Esophagus mucosa (tissue), 1 donor: Measurements from ENCODE around the gene ADGRG2. TPM values are rescaled to one million over a fixed set of nuclear protein-coding genes. Genes with fewer than 3 reads are reported as not detected.

Experiments
- ATAC-seq: fragments of 200-7000 bp; cut with Tn5 transposase; one replicate; pipeline ENCODE4 v1.9.1; 2020
- total RNA-seq: library from RNA; stranded (reverse); gene quantifications from one replicate; pipeline ENCODE4 v1.2.4, GENCODE V29; 2023
- donor health status: DM: yes; HTN: yes; CAD: no.

ADGRG2 gene
- total RNA-seq, 1 donor from 2014 or later = 0.16 TPM

DNA sequence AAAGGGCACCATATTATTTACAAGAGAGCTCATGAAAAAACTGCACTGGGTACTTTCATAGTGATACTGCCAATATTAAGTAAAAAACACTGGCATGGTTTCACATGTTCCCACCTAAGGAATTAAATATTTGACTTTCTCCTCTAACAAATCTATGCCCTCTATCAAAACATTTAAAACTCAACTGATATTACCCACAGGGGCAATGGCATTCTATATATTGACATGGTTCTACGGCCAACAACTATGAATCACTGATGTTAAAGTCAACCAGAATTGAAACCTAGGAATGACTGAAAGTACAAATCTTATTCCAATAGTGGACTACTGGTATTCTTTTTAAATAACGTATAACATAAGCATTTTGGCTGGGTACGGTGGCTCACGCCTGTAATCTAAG, 166.6 kb downstream of the ADGRG2 start:
- ATAC-seq = no peak

GRCh38 chrX:18951032-18951431, 171.2 kb downstream of the ADGRG2 start:
- no peak for ATAC-seq

- ATAC-seq = no peak
These were observed 172.3 kb downstream of the ADGRG2 start for GRCh38 chrX:18949944-18950301.

GRCh38 chrX:18949291-18949943, 172.9 kb downstream of the ADGRG2 start:
- ATAC-seq = no peak

DNA sequence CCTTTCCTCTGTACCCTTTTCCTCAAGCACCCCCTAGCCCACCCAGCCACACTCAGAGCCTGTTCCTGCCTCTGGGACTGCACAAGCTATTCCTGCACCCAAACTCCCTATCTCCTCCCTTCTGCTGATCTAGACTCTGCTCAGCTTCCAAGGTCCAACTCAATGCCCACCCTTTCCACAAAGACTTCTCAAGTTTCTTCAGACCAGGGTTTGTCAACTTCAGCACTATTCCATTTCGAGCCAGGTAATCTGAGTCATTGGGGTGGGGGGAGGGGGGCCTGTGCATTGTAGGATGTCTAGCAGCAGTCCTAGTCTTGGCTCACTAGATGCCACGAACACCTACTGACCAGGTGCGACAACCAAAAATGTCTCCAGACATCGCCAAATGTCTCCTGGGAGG, 175.7 kb downstream of the ADGRG2 start:
- no peak for ATAC-seq

GRCh38 chrX:18946157-18946556, 176.1 kb downstream of the ADGRG2 start:
- no peak for ATAC-seq

- no peak for ATAC-seq
These were observed 176.8 kb downstream of the ADGRG2 start for GRCh38 chrX:18945483-18945882.

GRCh38 chrX:18944482-18944881, 177.8 kb downstream of the ADGRG2 start:
- no peak for ATAC-seq

- ATAC-seq = no peak
These were observed 180.4 kb downstream of the ADGRG2 start for GRCh38 chrX:18941896-18942295.

Other genes starting within 250 kb of the ADGRG2 start
- 8.8 TPM for gene PHKA2, start 138.4 kb downstream of the ADGRG2 start, total RNA-seq
- gene PDHA1, start 221.5 kb upstream of the ADGRG2 start, total RNA-seq = 110 TPM